Measurements from ENCODE around the gene SSBP3. TPM values are rescaled to one million over a fixed set of nuclear protein-coding genes. Genes with fewer than 3 reads are reported as not detected.

Gene SSBP3
- total RNA-seq, 1 donor from 2014 or later: 161 TPM

DNA sequence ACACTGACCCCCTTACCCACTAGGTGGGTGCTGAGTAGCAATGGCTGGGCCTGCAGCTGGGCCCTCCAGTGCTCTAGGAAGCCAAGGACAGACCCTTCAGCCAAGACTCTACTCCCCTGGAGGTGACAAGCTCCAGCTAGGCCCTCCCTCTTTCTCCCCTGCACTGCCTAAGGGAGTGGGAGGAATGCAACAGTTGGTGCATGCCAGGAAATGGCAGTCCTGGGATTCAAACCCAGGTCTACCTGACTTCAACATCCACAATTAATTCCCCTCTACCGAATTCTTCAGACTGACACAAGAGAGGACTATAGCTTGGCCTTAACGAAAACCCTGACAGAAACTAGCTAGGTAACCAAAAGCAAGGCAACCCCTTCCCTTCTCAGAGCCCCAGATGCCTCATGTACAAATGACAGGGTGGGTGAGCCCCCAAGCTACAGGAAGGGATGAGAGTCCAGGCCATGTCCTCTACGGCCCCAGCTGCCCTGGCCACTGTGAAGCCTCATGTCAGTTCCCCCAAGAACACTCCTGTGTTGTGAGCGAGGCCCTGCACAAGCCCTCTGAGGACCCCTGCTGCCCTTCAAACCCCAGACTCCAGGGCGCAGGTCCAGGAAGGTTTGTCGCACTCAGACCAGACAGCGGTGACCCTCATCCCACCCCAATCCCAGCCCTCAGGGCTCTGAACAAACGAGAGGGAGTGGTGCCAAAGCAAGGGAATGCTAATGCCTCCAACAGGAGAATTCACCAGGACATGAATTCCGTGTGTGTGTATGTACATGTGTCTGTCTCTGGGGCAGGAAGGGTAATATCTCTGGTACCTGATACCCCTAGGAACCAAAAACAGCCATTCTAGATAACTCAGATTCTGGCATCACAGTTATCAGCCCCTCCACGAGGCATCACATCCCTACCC lies 113.9 kb downstream of the SSBP3 start:
- no peaks in the 10 kb centered on the region for H3K36me3 Mint-ChIP-seq (ENCODE audit: insufficient read depth)
- peak overlapping the region; percentile 84 for H3K27ac Mint-ChIP-seq
- peaks cover 44% of the 10 kb centered on the region for H3K4me1 Mint-ChIP-seq (ENCODE audit: low read depth)
- TF ChIP-seq, protein P1, sequence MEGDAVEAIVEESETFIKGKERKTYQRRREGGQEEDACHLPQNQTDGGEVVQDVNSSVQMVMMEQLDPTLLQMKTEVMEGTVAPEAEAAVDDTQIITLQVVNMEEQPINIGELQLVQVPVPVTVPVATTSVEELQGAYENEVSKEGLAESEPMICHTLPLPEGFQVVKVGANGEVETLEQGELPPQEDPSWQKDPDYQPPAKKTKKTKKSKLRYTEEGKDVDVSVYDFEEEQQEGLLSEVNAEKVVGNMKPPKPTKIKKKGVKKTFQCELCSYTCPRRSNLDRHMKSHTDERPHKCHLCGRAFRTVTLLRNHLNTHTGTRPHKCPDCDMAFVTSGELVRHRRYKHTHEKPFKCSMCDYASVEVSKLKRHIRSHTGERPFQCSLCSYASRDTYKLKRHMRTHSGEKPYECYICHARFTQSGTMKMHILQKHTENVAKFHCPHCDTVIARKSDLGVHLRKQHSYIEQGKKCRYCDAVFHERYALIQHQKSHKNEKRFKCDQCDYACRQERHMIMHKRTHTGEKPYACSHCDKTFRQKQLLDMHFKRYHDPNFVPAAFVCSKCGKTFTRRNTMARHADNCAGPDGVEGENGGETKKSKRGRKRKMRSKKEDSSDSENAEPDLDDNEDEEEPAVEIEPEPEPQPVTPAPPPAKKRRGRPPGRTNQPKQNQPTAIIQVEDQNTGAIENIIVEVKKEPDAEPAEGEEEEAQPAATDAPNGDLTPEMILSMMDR (IDR thresholded peaks at IDR 0.05; ENCODE audit: unreplicated experiment): no peak
- no peaks in the 10 kb centered on the region for H3K9me3 Mint-ChIP-seq (ENCODE audit: low read depth)
- no peak for DNase-seq (ENCODE audit: low spot score, unreplicated experiment)
- no peaks in the 10 kb centered on the region for H3K27me3 Mint-ChIP-seq
- no peak overlapping the region for H3K4me3 Mint-ChIP-seq (ENCODE audit: low read depth)

DNA sequence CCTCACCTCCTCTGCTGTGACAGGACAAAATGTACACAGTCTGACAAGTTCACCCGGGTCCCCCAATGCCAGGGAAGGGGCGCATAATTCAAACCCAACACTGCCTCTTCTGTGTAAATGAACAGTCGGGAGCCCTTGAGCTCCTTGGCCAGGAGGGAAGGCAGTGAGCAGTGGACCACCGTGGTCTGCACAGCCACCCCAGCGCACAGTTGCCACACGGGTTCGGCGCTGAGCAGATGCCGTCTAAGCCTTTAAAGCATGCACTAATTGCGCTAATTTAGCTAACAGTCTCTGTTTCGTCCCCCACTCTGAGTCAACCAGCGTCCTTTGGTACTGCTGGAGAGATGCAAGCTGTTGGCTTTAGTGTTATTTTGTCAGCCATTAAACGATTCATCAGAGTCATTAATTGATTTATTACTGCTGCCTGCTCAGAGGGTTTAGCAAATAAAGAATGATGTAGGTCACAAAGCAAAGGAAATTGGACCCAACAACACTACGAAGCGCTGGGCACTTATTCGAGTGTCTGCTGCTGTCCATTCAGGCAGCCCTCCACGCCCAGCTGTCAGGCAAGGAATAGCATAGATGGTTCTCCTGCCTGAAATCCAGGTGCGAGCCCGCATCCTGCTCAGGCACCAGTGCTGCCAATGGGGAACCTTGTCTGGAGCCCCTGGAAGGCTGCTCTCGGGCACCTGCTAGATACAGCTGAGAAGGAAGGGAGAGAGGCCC lies 114.8 kb downstream of the SSBP3 start:
- H3K4me1 Mint-ChIP-seq (ENCODE audit: low read depth): peaks cover 48% of the 10 kb centered on the region
- H3K36me3 Mint-ChIP-seq (ENCODE audit: insufficient read depth): no peaks in the 10 kb centered on the region
- H3K27me3 Mint-ChIP-seq: no peaks in the 10 kb centered on the region
- DNase-seq (ENCODE audit: low spot score, unreplicated experiment): no peak
- H3K4me3 Mint-ChIP-seq (ENCODE audit: low read depth): no peak overlapping the region
- H3K9me3 Mint-ChIP-seq (ENCODE audit: low read depth): no peaks in the 10 kb centered on the region
- TF ChIP-seq, protein P1 (IDR thresholded peaks at IDR 0.05; ENCODE audit: unreplicated experiment): no peak
- H3K27ac Mint-ChIP-seq: peak overlapping the region; percentile 84

DNA sequence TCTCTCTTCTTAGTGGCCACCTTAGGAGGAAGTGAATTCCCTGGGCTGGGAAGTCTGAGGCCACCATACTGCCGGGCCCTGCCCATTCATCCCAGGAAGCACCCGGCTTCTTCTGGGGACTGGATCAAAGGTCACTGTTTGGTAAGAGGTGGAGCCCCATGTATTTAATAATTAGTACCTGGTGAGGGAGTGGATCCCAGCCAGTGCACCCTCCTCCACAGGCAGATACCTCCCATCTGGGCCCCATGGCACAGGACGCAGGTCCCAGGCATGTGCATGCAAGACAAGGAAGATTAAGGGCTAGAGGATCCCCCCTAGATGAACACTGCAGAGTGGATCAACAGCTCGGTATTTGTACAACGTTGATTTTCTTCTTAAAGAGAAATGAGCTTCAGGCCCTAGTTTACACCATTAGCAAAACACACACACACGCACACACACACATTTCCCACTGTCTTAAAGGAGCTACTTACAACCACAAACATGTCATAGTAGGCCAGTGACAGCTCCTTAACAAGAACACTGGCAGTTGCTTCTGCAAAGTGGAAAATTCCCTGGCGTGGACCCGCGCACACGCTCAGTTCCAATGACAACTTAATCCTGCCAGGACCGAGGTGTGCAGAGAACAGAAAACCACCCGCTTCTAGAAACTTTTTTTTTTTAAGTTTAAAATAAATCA lies 115.5 kb downstream of the SSBP3 start:
- Mint-ChIP-seq H3K27ac (peak overlapping the region; percentile 51), H3K27me3 (no peaks in the 10 kb centered on the region), H3K9me3 (ENCODE audit: low read depth) (no peaks in the 10 kb centered on the region), H3K36me3 (ENCODE audit: insufficient read depth) (no peaks in the 10 kb centered on the region), H3K4me3 (ENCODE audit: low read depth) (no peak overlapping the region), H3K4me1 (ENCODE audit: low read depth) (peaks cover 50% of the 10 kb centered on the region)
- DNase-seq (ENCODE audit: low spot score, unreplicated experiment): no peak
- TF ChIP-seq, protein P1 (IDR thresholded peaks at IDR 0.05; ENCODE audit: unreplicated experiment): no peak

DNA sequence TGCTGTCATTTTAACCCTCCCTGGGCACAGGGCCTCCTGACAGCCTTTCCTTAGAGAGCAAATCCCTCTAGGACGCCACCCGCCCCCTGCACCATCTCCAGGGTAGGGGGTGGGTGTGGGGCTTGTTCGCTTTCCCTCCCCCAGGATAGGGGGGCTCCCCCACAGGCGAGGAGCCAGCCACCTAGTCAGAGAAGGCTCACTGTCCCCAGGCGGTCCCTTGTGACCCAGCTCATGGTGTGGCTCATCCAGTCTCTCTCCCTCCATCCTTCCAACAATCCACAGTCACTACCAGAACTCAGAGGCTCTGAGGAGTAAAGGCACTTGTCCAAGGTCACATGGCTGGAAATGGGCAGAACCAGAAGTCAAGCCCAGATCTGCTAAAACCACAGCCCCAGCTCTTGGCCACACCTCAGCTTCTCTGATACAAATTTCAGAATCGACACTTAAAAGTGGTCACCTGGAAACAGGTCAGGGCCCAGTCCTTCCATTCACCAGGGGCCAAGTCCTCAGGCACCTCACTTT lies 116.4 kb downstream of the SSBP3 start:
- Mint-ChIP-seq H3K9me3 (ENCODE audit: low read depth) (no peaks in the 10 kb centered on the region), H3K27me3 (no peaks in the 10 kb centered on the region), H3K36me3 (ENCODE audit: insufficient read depth) (no peaks in the 10 kb centered on the region), H3K27ac (peak overlapping the region; percentile 37), H3K4me3 (ENCODE audit: low read depth) (no peak overlapping the region), H3K4me1 (ENCODE audit: low read depth) (peaks cover 46% of the 10 kb centered on the region)
- TF ChIP-seq, protein P1 (IDR thresholded peaks at IDR 0.05; ENCODE audit: unreplicated experiment): no peak
- no peak for DNase-seq (ENCODE audit: low spot score, unreplicated experiment)

DNA sequence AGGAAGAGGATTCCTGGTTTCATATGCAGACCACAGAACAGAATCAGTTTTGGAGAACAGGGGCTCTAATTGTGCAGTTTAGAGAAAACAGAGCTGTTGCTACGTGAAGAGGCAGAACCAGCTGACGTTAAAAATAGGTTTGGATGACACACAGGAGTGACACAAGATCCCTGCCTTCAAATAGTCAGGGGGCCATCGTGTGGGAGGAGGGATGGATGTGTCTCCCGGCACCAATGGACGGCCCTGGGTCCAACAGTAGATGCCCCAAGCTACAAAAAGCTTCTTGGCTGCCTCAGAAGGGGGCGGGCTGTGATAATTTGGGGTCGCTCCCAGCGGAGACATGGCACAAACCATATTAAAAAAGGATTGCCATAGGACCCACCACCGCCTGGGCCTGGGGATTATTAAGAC lies 118.4 kb downstream of the SSBP3 start:
- DNase-seq (ENCODE audit: low spot score, unreplicated experiment): no peak
- TF ChIP-seq, protein P1 (IDR thresholded peaks at IDR 0.05; ENCODE audit: unreplicated experiment): no peak
- H3K27ac Mint-ChIP-seq: no peak overlapping the region
- H3K27me3 Mint-ChIP-seq: no peaks in the 10 kb centered on the region
- no peaks in the 10 kb centered on the region for H3K9me3 Mint-ChIP-seq (ENCODE audit: low read depth)
- H3K36me3 Mint-ChIP-seq (ENCODE audit: insufficient read depth): no peaks in the 10 kb centered on the region
- H3K4me1 Mint-ChIP-seq (ENCODE audit: low read depth): peaks cover 46% of the 10 kb centered on the region
- H3K4me3 Mint-ChIP-seq (ENCODE audit: low read depth): no peak overlapping the region
